NCI-H187 (cell line): ENCODE results near the gene TYRO3.
A peak's percentile ranks its signal among the peaks of the same experiment; 100 is the strongest.

Source experiments
- DNase-seq, 2 experiments: peaks; one replicate each; lab custom pipeline; 2025; lab: John Stamatoyannopoulos, UW

TYRO3 gene

DNA sequence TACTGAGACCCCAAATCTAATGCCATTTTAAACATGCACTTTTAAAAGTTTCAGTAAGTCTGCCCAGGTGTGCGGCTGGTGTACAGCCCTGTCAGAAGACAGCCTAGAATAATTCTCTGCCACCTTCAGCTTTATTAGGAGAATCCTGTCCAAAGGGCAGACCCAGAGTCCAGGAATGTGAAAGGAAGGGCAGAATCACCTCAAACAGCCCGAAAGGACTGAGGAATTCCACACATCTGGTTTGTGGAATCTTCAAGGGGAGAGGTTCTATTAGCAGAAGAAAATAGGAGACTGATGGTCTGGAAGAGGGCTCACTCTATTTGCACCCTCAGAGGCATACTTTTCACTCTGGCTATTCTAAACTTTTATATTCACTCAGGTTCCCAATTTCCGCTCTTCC is 46.6 kb downstream of the TYRO3 start:
- DNase-seq, result no peak

DNA sequence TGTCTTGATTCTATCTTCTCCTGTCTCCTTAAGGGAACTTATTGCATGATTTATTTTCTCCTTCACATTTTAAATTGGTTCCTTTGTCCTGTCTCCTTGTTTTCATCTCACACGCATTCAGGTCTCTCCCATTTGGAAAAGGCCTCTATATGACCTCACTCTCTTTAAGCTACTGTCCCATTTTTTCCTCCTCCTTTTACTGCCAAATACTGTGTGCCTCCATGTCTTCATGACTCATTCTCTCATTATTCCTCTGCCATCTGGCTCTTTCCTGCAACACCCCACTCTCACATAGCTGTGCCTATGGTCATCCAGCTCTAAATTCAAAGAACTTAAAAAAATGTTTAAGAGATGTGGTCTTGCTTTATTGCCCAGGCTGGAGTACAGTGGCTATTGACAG is 48.0 kb downstream of the TYRO3 start:
- DNase-seq, result no peak

DNA sequence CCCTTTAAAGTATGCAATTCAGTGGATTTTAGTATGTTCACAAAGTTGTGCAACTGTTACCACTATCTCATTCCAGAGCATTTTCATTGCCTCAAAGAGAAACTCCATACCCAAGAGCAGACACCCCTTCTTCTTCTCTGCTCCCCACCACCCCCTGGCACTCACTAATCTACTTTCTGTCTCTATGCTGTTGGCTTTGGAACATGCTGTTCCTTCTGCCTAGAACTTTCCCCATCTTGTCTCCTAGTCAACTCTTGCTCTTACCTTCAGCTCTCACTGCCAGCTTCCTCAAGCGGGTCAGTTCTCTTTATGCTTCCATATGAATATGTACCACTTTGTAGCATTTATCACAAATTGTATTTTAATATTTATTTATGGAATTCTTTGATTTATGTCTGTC is 50.1 kb downstream of the TYRO3 start:
- DNase-seq, result no peak

DNA sequence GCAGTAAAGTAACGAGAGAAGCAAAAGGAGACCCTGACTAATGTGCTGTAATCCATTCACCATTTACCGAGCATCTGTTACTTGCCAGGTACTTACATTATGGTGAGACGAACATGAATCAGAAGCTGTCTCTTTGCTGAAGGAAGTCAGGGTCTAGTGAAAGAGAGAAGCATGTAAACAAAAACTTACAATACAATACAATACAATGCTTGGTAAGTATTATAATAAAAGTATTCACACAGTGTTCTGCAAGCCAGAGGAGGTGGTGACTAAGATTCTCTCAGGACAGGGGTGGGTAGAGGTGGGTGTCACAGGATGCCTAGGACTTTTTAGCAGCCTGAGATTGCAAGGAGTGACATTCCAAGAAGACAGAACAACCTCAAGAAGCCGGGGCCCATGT is 51.0 kb downstream of the TYRO3 start:
- no peak for DNase-seq

DNA sequence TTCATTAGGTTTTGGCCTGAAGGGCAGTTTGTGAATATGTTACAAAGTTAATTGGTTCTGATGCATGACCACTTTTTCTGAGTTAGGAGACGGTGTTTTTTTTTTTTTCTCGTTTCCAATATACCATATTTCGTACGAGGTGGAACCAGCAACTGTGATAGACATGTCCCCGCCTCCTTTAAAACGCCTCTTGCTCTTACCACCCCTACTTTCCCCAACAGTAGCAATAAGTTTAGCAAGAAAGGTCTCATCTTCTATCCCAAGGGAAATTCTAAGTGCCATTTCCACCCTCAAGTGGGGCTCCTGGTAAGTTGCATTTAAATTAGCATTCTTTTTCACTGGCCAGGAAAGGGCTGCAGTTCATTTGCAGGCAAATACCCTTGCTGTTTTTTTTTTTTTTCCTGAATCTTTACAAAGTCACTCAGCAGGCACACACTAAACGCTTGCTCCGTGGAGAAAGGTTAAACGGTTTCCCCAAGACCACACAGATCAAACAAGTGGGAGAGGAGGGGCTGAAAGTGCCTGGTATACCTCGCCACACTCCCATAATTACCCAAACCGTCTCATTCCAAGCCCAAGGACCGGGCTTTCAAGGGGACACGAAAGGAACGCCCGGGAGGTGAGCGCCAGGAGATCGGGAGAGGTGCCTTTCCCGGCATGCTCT is 61.7 kb downstream of the TYRO3 start:
- peak in 1 of 2 experiments; percentile 9 for DNase-seq

DNA sequence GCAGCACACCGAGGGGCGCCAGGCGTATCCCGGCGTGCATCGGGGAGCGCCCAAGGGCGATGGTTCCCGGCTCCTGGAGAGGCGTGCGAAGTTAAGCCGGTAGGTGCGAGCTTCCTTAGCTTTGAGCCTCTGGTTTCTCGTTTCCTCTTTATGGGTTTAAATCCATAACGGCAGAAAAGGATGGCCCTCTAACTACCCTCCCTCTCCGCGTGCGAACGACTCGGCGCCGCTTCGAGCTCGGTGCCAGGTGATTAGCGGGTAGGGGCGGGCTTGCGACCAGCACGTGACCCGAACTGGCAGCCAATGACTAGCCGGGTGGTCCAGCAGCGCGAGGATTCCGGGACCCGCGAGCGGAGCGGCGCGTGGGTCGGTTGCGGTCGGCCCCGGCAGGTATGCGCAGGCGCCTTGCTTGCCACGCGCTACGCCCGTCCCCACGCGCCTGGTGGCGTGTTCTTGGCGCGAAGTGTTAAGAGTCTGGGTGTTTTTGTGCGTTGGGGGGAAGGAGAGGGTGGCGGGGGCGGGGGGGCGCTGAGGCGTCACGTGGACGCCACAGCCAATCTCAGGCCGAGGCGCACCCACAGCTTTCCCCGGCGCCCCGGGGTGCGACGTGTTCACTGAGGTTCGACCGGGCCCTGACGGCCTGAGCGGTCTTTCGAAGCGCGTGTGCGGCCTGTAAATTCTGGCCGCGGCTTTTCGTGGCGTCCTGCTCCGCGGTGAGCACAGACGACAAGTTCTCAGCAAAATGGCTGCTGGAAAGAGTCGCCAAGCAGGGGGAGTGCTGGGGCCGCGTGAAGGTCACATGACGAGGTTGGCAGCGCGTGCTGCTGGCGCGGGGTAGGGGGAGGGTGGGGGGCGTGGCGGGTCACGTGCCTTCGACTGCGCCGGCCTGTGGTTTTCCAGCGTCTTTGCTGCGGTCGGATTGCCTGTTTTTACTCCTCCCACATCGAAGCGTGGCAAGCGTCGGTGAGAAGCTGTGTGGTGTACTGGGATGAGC is 62.5 kb downstream of the TYRO3 start:
- DNase-seq, result peak; percentile 72 to 73

DNA sequence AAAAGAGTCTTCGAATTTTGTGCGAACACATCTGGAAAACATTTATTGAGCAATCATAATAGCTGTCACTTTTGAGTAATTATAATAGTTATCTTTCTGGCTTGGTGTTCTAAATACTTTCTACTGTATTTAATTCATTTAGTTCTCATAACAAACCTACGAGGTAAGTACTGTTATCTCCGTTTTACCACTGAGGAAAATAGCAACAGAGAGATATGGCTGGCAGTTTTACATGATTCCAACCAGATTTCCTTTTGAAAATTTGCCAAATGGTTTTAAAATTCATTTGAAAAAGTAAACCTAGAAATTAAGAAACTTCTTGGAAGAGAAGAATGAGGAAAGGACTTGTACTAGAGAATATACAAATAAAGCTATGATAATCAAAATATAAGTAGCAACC is 63.9 kb downstream of the TYRO3 start:
- no peak for DNase-seq

DNA sequence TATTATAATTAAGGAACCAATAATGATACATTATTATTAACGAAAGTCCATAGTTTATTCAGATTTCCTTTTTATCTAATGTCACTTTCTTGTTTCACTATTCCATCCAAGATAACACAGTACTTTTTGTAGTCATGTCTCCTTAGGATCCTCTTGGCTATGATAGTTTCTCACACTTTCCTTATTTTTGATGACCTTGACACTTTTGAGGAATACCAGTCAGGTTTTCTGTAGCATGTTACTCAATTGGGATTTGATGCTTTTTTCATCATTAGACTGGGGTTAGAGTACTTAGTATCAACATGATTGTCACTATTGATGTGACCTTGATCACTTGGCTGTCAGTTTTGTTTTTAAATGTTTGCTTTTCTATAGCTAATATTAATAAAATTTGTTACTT is 68.2 kb downstream of the TYRO3 start:
- DNase-seq, result no peak

DNA sequence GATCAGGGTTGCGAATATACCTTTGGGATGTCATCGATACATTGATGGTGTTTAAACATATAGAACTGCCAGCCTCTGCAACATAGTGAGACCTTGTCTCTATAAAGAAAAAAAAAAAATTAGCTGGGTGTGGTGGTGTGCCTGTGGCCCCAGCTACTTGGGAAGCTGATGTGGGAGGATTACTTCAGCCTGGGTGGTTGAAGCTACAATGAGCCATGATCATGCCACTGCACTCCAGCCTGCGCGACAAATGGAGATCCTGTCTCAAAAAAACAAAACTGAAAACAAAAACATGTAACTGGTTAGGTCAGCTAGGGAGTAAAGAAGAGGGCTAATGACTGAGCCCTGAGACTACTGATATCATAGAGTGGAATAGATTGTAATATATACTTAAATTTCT is 70.5 kb downstream of the TYRO3 start:
- no peak for DNase-seq

DNA sequence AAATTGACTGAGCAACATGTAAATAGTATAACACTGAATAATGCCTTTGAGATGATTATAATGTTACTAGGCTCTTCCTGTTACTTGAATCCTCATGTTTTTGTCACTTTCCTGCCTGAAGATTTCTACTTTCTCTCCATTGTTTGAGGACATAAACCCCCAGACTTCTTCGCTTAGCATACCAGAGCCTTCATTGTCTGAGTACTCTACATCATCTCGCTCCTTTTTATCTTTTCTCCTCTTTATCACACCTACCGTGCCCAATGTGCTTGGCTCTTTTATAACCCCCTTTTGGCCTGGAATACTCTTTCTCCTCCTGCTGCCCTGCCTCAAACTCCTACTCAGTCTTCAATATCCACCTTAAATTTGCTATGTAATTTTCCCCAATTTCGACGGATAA is 70.9 kb downstream of the TYRO3 start:
- no peak for DNase-seq

DNA sequence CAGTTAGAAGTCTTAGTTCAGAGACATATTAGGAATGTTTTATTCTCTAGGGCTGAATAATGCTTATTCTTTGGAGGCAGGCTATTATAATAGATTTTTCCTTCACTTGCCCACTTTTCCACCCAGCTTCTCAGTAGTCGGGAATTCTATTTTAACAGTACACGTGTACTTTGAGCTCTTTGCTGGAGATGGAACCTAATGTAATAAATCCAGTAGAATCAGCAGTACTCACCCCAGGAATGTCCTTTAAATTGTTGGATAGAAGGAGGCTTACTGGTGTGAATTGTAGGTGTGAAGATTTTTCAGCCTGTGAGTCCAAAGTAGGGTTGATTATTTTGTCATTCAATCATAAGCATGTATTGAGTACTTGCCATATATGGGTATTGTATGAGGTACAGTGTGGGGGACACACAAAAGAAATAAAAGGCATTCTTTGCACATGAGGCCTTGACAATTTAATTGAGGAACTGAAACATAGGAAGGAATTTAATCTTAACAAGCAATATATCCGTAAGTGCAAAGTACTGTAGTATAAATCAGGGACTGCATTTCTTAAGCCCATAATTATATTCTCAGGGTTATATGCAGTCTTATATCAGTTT is 71.7 kb downstream of the TYRO3 start:
- no peak for DNase-seq

DNA sequence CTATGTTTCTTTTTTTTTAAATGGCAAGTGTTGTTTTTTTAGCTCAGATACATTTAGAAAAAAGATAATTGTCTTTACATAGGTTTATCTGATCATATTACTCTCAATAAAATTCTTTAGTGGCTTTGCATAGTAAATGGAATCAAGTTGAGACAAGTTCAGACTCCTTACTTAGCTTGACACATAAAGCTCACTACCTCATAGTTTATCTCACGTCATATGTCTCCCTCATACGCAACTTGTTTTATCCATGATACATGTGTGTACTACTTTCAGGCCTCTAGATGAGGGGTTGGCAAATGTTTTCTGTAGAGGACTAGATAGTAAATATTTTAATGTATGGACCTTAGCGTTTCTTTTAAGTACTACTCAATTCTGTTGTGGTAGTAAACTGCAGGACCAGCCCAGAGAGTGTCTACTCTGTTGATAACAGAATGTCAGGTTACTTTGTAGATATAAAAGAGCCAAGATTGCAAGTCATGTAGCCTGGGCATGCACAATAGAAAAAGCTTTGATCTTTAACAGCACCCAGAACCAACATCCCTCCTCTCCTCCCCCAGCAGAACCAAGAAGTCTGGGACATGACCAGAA is 73.0 kb downstream of the TYRO3 start:
- DNase-seq, result no peak
